ENCODE data around the gene NCOR1.
A peak's percentile ranks its signal among the peaks of the same experiment; 100 is the strongest.

NCOR1 gene

DNA sequence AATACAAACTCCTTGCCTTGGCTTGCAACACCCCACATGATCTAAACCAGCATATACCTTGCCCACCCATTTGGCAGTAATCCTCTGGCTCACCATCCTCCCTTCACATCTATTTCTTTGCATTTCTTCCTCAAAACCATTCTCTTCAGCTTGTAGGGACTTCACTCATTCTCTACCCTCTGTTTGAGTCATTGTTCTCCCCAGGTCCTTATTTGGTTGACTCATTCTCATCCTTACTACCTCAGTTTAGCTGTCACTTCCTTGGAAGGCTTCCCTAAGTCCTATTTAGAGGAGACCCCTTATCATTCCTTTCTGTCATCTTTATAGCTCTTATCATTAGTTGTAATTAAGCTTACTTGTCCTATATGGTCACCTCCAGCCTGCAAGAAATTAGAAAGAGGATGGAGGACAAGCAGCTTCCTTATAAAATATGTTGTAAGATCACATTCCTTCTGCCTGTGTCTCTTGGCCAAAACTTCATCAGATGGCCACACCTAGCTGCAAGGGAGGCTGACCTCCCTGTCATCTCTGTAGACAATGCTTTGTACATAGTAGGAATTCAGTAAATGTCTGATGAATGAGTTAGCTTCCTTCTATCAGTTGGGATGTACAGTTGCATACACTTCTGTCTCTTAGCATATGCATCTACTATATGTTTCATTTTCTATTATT is 214.0 kb downstream of the NCOR1 start (continued):
- TF ChIP-seq, protein P1, sequence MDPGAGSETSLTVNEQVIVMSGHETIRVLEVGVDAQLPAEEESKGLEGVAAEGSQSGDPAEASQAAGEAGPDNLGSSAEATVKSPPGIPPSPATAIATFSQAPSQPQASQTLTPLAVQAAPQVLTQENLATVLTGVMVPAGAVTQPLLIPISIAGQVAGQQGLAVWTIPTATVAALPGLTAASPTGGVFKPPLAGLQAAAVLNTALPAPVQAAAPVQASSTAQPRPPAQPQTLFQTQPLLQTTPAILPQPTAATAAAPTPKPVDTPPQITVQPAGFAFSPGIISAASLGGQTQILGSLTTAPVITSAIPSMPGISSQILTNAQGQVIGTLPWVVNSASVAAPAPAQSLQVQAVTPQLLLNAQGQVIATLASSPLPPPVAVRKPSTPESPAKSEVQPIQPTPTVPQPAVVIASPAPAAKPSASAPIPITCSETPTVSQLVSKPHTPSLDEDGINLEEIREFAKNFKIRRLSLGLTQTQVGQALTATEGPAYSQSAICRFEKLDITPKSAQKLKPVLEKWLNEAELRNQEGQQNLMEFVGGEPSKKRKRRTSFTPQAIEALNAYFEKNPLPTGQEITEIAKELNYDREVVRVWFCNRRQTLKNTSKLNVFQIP (CRISPR knock-in tag; IDR thresholded peaks at IDR 0.05; ENCODE audit: borderline replicate concordance, low read depth): no peak
- TF ChIP-seq, protein P2, sequence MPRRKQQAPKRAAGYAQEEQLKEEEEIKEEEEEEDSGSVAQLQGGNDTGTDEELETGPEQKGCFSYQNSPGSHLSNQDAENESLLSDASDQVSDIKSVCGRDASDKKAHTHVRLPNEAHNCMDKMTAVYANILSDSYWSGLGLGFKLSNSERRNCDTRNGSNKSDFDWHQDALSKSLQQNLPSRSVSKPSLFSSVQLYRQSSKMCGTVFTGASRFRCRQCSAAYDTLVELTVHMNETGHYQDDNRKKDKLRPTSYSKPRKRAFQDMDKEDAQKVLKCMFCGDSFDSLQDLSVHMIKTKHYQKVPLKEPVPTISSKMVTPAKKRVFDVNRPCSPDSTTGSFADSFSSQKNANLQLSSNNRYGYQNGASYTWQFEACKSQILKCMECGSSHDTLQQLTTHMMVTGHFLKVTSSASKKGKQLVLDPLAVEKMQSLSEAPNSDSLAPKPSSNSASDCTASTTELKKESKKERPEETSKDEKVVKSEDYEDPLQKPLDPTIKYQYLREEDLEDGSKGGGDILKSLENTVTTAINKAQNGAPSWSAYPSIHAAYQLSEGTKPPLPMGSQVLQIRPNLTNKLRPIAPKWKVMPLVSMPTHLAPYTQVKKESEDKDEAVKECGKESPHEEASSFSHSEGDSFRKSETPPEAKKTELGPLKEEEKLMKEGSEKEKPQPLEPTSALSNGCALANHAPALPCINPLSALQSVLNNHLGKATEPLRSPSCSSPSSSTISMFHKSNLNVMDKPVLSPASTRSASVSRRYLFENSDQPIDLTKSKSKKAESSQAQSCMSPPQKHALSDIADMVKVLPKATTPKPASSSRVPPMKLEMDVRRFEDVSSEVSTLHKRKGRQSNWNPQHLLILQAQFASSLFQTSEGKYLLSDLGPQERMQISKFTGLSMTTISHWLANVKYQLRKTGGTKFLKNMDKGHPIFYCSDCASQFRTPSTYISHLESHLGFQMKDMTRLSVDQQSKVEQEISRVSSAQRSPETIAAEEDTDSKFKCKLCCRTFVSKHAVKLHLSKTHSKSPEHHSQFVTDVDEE (CRISPR knock-in tag; IDR thresholded peaks at IDR 0.05): no peak
- TF ChIP-seq ZNF565 (CRISPR knock-in tag; conservative IDR thresholded peaks at IDR 0.05; ENCODE audit: low read depth): no peak
- TF ChIP-seq ZNF70 (CRISPR knock-in tag; IDR thresholded peaks at IDR 0.05): no peak

DNA sequence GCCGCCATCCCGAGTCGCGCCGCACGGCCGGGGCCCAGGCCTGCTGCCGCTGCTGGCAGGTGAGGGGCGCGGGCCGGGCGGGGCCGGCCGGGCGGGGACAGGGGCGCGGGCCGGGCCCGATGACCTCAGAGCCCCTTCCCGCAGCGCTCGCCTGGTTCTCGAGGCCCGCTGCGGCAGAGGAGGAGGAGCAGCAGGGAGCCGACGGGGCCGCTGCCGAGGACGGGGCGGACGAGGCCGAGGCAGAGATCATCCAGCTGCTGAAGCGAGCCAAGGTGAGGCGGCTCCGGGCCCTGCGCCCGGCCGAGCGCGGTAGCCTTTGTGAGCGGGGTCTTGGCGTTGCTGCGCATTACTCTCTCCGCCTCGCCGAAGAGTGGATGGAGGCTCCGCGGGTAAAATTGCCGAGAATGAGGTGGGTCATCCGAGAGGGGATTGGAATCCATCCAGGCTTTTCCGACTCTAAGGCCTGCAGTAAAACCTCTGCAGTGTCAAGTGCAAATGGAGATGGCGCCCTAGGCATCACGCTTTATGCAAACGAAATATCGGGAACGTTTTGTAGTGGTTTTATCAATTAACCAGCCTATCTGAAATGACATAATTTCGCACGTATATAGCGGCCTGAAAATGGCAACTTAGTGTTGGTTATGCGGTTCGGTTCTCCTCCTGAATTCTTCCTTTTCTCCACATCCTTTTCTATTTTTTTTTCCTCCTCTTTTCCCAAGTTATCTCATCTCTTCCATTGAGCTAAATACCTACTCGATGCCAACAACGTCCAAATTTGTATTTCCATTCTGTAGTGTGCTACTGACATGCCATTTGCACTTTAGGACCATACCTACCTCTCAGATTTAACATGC is 215.1 kb downstream of the NCOR1 start:
- TF ChIP-seq, protein P3, sequence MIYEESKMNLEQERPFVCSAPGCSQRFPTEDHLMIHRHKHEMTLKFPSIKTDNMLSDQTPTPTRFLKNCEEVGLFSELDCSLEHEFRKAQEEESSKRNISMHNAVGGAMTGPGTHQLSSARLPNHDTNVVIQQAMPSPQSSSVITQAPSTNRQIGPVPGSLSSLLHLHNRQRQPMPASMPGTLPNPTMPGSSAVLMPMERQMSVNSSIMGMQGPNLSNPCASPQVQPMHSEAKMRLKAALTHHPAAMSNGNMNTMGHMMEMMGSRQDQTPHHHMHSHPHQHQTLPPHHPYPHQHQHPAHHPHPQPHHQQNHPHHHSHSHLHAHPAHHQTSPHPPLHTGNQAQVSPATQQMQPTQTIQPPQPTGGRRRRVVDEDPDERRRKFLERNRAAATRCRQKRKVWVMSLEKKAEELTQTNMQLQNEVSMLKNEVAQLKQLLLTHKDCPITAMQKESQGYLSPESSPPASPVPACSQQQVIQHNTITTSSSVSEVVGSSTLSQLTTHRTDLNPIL (CRISPR knock-in tag; IDR thresholded peaks at IDR 0.05; ENCODE audit: low read depth): no peak
- peak; percentile 8 for ATAC-seq

DNA sequence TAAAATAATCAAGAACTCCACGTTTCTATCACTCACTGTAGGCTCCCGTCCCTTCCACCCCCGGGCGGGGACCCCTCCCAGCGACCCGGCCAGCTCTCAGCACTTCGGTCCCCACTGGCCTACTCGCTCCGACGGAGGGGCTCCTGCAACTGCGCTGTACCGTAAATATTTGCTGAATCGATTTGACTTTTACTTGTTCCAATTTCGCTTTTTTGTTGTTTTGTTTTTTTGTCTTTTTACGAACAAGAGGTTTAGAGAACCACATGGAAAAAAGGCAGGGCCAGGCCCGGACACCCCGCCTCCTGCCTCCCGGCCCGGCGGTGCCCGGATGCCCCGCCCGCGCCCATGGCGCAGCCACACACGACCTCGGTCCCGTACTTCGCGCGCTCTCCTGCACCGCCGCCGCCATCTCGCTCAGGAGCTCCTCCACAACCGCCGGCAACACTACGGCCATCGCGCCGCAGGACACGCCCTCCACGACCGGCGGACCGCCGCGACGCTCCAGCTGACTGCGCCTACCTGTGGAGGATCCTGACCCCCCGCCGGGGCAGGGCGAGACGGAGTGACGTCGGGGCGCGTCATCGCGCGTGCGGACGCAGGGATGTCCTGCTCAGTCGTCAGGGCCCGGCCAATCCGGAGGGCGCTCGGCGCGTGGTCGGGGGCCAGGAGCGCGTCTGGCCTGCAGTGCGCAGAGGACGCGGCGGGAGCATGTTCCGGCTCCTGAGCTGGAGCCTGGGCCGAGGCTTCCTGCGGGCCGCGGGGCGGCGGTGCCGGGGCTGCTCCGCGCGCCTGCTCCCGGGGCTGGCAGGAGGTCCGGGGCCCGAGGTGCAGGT is 216.0 kb downstream of the NCOR1 start, which contains the start of the genes TTC19 and ZSWIM7:
TSS of gene TTC19 (plus strand) at position 684 of the 833 bp plus-strand sequence. CDS start at position 709, 25 bp downstream.
TSS of gene ZSWIM7 (minus strand) at position 564 of the 833 bp plus-strand sequence. CDS start at position 454, 110 bp downstream.
- TF ChIP-seq TOX (CRISPR knock-in tag; IDR thresholded peaks at IDR 0.05; ENCODE audit: borderline replicate concordance): no peak
- peak; percentile 93 for TF ChIP-seq ZFP3 (CRISPR knock-in tag; IDR thresholded peaks at IDR 0.05)
- TF ChIP-seq, protein P4, sequence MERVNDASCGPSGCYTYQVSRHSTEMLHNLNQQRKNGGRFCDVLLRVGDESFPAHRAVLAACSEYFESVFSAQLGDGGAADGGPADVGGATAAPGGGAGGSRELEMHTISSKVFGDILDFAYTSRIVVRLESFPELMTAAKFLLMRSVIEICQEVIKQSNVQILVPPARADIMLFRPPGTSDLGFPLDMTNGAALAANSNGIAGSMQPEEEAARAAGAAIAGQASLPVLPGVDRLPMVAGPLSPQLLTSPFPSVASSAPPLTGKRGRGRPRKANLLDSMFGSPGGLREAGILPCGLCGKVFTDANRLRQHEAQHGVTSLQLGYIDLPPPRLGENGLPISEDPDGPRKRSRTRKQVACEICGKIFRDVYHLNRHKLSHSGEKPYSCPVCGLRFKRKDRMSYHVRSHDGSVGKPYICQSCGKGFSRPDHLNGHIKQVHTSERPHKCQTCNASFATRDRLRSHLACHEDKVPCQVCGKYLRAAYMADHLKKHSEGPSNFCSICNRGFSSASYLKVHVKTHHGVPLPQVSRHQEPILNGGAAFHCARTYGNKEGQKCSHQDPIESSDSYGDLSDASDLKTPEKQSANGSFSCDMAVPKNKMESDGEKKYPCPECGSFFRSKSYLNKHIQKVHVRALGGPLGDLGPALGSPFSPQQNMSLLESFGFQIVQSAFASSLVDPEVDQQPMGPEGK (CRISPR knock-in tag; IDR thresholded peaks at IDR 0.05; ENCODE audit: borderline replicate concordance): no peak
- no peak for TF ChIP-seq ZNF8 (CRISPR knock-in tag; IDR thresholded peaks at IDR 0.05)
- TF ChIP-seq ZC3H10 (CRISPR knock-in tag; IDR thresholded peaks at IDR 0.05): 0 out of 2 replicates have a peak, but pooled peaks have one; percentile 37
- TF ChIP-seq ZFP30 (CRISPR knock-in tag; IDR thresholded peaks at IDR 0.05): no peak
- TF ChIP-seq SNAI2 (CRISPR knock-in tag; IDR thresholded peaks at IDR 0.05): no peak
- TF ChIP-seq, protein P3 (CRISPR knock-in tag; IDR thresholded peaks at IDR 0.05; ENCODE audit: low read depth): no peak
- TF ChIP-seq PPARA (CRISPR knock-in tag; IDR thresholded peaks at IDR 0.05; ENCODE audit: borderline replicate concordance): no peak
- no peak for TF ChIP-seq CSDC2 (CRISPR knock-in tag; IDR thresholded peaks at IDR 0.05)
- ATAC-seq: peak; percentile 94

Data from SK-N-SH treated with all-trans-retinoic acid at 6 μM for 48 hours (cell line).